ENCODE data around the gene CAV2. TPM values are rescaled to one million over a fixed set of nuclear protein-coding genes. Genes with fewer than 3 reads are reported as not detected.

CAV2 gene
- total and polyA plus RNA-seq, 12 donors = 56.3 to 277 (median 224) TPM

- peak overlapping the region in 4 of 10 donors; percentile 8 to 70 (median 28) for H3K27ac ChIP-seq
- peaks cover 12 to 98% (median 85%) of the 10 kb centered on the region in 9 donors for H3K4me1 ChIP-seq
- TF ChIP-seq, protein P1, sequence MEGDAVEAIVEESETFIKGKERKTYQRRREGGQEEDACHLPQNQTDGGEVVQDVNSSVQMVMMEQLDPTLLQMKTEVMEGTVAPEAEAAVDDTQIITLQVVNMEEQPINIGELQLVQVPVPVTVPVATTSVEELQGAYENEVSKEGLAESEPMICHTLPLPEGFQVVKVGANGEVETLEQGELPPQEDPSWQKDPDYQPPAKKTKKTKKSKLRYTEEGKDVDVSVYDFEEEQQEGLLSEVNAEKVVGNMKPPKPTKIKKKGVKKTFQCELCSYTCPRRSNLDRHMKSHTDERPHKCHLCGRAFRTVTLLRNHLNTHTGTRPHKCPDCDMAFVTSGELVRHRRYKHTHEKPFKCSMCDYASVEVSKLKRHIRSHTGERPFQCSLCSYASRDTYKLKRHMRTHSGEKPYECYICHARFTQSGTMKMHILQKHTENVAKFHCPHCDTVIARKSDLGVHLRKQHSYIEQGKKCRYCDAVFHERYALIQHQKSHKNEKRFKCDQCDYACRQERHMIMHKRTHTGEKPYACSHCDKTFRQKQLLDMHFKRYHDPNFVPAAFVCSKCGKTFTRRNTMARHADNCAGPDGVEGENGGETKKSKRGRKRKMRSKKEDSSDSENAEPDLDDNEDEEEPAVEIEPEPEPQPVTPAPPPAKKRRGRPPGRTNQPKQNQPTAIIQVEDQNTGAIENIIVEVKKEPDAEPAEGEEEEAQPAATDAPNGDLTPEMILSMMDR (IDR thresholded peaks at IDR 0.05) = no peak
- intact Hi-C loops (cut with DNase I) = no loop called here
- no peak for DNase-seq
- no peak overlapping the region for H3K4me3 ChIP-seq
- no peak for ATAC-seq
- 87 to 88% methylated on average over 5 of the region's 5 CpGs for WGBS, 2 donors
- no peaks in the 10 kb centered on the region for H3K27me3 ChIP-seq
- peaks cover 0 to 94% (median 4%) of the 10 kb centered on the region in 9 donors for H3K36me3 ChIP-seq
- no peaks in the 10 kb centered on the region for H3K9me3 ChIP-seq
Observed at GRCh38 chr7:116551692-116552091, 52.2 kb downstream of the CAV2 start.

DNA sequence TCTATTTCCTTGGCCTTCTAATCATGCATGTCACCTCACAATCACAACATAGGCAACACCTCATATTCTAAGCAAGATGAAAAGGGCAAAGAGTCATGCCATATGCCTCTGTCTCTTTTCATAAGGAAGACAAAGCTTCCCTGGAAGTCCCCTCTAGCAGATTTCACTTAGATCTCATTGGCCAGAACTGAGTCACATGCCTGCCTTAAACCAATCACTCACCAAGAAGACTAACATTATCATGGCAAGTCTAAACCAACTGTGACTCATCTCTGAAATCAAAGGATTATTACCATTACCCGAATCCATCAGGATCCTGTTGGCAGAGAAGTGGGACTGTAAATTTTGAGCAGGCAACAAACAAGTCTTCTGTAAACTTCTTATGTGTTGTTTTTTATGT lies 53.1 kb downstream of the CAV2 start:
- Histone ChIP-seq H3K27me3 (no peaks in the 10 kb centered on the region), H3K4me3 (no peak overlapping the region), H3K27ac (peak overlapping the region in 5 of 10 donors; percentile 19 to 70 (median 31)), H3K9me3 (no peaks in the 10 kb centered on the region), H3K36me3 (peaks cover 0 to 94% (median 4%) of the 10 kb centered on the region in 9 donors), H3K4me1 (peaks cover 10 to 98% (median 79%) of the 10 kb centered on the region in 9 donors)
- ATAC-seq (no peak), DNase-seq (no peak)
- WGBS, 2 donors = 53 to 69% methylated on average over 1 of the region's 1 CpG
- intact Hi-C loops (cut with DNase I) = no loop called here
- TF ChIP-seq, protein P1 (IDR thresholded peaks at IDR 0.05) = no peak

DNA sequence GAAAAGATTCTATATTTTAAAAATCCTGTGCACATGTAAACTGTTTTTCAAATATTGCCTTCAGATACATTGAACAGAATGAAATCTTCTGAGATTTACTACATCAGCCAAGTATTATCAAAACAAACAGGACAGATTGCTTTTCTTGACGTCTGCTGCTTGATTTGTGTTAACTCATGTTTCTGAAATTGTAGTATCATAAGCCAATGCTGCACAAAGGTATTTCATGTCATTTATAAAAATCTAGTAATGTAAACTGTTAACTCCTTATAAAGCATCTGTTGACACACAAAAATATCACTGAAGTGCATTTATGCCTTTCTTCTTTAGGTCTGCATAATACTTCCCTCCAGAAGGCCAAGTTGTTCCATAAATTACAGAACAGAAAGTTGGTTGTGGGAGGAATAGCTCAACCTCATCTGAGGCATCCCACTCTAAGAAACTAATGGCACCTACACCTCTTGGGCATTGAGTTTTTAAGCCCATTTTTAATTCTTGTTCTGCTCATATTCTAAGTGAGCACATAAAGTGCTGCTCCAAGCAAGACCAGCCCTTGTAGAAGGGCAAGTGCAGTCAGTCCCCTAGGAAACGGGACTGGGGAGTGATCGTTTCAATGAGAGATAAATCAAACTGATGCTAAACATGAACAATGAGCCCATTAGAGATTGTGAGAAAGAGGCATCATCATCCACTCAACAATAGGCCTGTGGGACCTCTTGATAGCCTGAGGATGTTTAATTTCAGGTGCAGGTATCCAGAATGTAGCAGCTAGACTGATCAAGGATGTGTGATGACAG lies 53.8 kb downstream of the CAV2 start:
- DNase-seq (no peak), ATAC-seq (no peak)
- TF ChIP-seq, protein P1 (IDR thresholded peaks at IDR 0.05) = no peak
- Histone ChIP-seq H3K27me3 (no peaks in the 10 kb centered on the region), H3K27ac (peak overlapping the region in 8 of 10 donors; percentile 7 to 70 (median 22)), H3K9me3 (no peaks in the 10 kb centered on the region), H3K4me1 (peaks cover 9 to 98% (median 79%) of the 10 kb centered on the region in 9 donors), H3K36me3 (peaks cover 0 to 94% (median 4%) of the 10 kb centered on the region in 9 donors), H3K4me3 (no peak overlapping the region)
- intact Hi-C loops (cut with DNase I) = no loop called here
- 30 to 31% methylated on average over 3 of the region's 3 CpGs for WGBS, 2 donors

DNA sequence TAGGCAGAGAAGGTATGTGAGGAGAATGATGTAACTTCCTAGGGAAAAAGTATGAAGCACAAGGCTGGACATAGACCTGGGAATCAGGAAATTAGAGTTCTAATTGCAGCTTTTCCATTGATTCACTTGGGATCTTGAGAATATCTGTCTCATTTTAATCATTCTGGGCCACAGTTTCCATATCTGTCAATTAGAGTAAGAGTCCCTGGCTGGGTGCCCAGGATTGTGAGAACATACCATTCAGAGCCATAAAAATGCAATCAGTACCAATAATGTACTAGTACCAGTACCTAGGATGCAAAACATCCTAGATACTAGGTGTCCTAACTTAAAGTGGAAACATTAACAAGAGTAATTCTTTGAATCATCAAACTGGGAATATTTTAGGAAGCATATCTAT lies 54.9 kb downstream of the CAV2 start:
- TF ChIP-seq, protein P1 (IDR thresholded peaks at IDR 0.05) = no peak
- Histone ChIP-seq H3K4me3 (no peak overlapping the region), H3K9me3 (no peaks in the 10 kb centered on the region), H3K36me3 (peaks cover 0 to 94% (median 12%) of the 10 kb centered on the region in 9 donors), H3K27me3 (no peaks in the 10 kb centered on the region), H3K4me1 (peaks cover 6 to 98% (median 71%) of the 10 kb centered on the region in 9 donors), H3K27ac (peak overlapping the region in 8 of 10 donors; percentile 1 to 70 (median 17))
- intact Hi-C loops (cut with DNase I) = no loop called here
- DNase-seq = peak in 1 of 2 donors; percentile 40
- ATAC-seq = peak in 2 of 8 donors; percentile 32 to 61

Data from heart right ventricle (tissue), 16 donors.